Peyer's patch (tissue), 4 donors: ENCODE measurements around the gene PEX6.

Source experiments
- CTCF ChIP-seq, 6 experiments: fragments of 450-650 bp in 4 of 6; fragments of 200-600 bp in 2 of 6; sonication (generic) in 1 of 6; IDR thresholded peaks; one replicate each; pipeline ENCODE4 v1.5.1; 2017 to 2019; ENCODE audit warnings: antibody characterized with exemption in 6 of 6, mild to moderate bottlenecking in 3 of 6, moderate library complexity in 1 of 6
- POLR2A ChIP-seq, 2 donors: fragments of 450-650 bp; IDR thresholded peaks; one replicate each; pipeline ENCODE4 v1.5.1; 2017; ENCODE audit warnings: antibody characterized with exemption in 2 of 2, mild to moderate bottlenecking in 2 of 2, moderate library complexity in 2 of 2

- no peak for TF ChIP-seq CTCF (IDR thresholded peaks at IDR 0.05)
- no peak for TF ChIP-seq POLR2A (IDR thresholded peaks at IDR 0.05)
Measured at GRCh38 chr6:42973926-42974325, 5.1 kb downstream of the PEX6 start.
